Stimulated activated CD8-positive, alpha-beta memory T cell treated with anti-CD3 and anti-CD28 coated beads, Interleukin-15, amount 100 ng/mL, for 48 hours (primary cell): ENCODE results near the gene ZNF835.
A peak's percentile ranks its signal among the peaks of the same experiment; 100 is the strongest.
"Not testable (repeated sequence)": the region's sequence is repeated elsewhere in the genome, so short reads cannot be mapped to it uniquely, and the experiment has no call there.

ENCODE experiments used
- DNase-seq, 2 donors: peaks; one replicate each; pipeline ENCODE4 v3.0.0-alpha.2; 2020; ENCODE audit warnings: low read depth in 2 of 2

The ZNF835 gene

DNA sequence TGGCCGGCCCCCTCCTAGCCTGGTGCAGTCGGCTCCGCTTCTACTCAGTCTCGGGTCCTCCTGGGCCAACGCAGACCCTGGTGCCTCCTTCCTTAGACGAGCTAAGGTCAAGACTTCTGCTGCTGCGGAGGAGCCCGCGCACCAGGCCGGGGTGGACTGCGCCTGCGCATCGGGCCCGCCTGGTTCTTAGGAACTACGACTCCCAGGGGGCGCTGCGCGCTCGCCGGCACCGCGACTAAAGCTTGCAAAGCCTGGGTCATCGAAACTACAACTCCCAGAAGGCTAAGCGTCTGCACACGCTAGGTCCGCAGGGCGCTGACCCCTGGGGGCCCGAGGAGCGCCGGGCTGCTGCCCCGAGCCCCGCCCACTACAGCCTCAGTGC lies at the start of gene ZNF835:
Gene ZNF835, minus strand, starts transcription at position 145 of the 382 bp plus-strand sequence. CDS start 6,559 bp downstream, outside the sequence.
- DNase-seq = peak; percentile 65 to 68

GRCh38 chr19:56720281-56720680 lies 48.7 kb upstream of the ZNF835 start:
- no peak for DNase-seq

DNA sequence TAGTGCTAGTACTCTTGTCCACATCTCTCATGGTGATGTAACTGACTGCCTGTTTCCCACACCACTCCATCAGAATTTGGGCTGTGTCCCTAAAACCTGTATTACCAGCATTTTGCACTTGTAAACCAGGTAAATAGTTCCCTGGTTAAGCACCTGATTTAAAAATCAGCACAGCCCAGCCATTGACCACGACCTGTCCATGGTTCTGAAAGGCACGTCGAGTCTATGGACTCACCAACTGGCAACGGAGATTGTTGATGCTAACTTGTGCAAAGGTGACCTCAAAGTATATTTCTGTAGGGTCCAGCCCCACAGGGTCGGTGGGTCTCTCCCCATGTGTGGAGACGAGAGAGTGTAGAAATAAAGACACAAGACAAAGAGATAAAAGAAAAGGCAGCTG lies 46.7 kb upstream of the ZNF835 start:
- DNase-seq = no peak

DNA sequence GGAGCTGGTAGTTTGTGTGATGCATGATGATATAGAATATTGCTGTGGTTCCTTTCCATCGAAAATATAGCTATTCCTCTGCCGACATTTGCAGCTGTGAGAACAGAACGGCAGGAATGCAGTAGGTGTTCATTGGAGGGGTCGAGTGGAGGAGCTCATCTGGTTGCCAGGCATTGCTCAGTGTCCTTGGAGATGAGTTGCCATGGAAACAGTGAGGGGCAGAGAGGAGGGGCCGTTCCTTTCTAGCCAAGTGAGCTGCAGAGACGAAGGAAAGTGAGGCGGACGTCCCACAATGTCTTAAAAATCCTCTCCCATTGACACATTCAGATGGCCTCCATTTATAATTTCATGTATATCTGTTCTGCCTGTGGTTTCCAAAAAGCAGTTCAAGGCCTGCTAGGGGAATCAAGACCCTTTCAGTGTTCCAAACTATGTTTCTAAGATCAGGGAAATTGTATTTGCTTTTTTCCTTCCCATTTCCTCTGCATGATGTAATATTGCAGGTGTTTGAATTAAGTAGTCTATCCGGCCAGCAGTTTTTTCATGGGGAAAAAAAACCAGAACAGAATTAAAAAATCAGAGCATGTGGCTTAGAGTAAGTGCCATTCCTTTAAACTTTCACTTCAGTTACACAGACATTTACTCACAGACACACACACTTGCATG lies 41.2 kb upstream of the ZNF835 start:
- DNase-seq = no peak

GRCh38 chr19:56710437-56710836 lies 38.9 kb upstream of the ZNF835 start:
- DNase-seq = no peak

- DNase-seq = no peak
Observed at GRCh38 chr19:56707821-56708220, 36.3 kb upstream of the ZNF835 start.

DNA sequence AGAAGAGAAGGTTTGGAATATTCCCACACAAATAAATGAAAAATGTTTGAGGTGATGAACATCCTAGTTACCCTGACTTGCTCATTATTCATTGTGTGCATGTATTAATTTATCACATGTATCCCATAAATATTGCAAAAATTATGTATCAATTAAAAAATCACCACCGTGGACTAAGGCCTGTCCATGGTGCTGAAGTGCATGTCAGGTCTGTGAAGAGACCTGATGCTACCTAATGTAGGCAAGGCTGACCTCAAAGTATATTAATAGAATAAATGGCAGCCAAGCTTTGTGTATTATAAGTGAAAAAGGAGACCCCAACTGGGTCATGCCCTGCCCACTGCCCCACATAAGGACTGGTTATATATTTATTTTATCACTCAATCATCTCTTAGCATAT lies 34.4 kb upstream of the ZNF835 start:
- no peak for DNase-seq

DNA sequence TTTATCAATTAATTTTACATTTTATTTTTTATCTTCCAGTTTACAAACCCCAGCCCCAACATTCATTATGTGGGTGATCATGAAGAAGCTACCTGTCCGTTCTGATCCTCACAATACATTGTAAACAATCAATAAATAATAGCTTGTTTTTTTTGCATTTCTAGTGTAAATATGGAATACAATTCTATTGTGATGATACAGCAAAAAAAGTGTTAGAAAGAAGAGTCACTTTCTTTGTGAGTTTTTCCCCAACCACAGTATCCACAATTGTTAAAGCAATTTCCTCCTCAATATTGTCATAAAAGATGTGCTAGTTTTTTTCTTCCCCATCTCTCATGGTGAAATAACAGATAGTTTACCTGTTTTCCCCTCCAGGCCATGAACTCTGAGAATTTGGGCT lies 30.3 kb upstream of the ZNF835 start:
- no peak for DNase-seq

GRCh38 chr19:56699552-56699951 lies 28.0 kb upstream of the ZNF835 start:
- DNase-seq = no peak

DNA sequence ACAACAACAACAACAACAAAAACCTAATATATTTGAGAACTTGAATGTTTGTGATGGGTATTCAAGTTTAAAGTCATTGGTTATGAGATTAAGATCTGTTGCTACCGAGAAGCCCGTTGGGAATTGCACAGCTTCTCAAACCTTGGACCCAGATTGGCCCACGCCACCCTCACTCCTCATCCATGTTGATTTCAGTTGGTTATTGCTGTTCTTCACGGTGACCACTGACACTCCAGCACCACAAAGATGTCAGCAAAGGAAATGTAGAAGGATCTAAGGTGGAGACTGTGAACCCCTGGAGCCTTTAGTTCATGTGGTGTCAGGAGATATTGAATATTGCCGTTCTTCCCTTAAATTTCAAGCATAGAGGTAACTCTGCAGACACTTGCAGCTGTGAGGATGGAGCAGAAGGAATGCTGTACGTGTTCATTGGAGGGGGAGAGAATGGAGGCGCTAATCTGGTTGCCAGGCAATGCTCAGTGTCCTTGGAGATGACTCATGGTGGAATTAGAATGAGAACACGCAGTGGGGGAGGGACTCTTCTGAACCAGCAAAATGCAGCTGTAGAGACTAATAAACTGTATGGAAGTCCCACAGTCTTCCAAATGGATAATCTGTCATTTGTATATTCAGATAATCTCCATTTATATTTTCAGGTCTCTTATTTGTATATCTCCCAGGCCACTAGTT lies 20.8 kb upstream of the ZNF835 start:
- DNase-seq = no peak

- DNase-seq = no peak
Observed at GRCh38 chr19:56690670-56691069, 19.1 kb upstream of the ZNF835 start.

- no peak for DNase-seq
Observed at GRCh38 chr19:56689198-56689597, 17.6 kb upstream of the ZNF835 start.

DNA sequence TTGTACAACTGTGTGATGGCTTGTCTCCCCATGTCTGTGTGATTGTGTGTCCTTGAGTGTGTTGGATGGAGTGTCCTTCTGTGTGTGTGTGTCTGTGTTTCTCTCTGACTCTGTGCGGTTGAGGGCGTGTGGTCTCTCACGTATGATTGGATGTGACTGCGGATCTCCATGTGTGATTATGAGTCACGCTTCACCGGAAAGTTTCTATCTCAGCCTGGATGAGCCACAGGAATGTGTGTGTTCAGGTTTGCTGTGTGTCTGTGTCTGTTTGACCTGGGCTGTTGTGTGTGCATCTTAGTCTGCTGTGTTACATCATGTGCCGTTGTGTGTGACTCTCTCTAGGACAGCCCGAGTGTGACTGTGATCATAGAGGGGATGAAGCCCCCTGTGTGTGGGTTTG lies 15.5 kb upstream of the ZNF835 start:
- no peak for DNase-seq

DNA sequence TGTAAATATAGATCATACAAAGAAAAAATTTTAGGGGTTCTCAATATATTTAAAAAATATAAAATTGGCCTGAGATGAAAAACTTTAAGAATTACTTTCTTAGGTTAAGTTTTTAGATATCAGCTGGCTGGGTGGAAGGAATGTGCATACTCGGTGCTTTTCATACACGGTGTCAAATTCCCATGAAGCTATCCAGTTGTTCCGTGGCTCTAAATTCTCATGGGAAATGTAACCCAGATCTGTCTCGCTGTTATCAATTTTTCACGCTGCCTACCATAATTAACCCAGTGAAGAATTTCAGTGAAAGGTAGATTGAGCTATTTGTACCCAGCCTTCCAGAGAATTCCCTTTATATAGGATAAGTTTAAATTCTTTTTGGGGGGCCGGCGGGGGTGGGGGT lies 11.6 kb upstream of the ZNF835 start:
- DNase-seq = no peak

DNA sequence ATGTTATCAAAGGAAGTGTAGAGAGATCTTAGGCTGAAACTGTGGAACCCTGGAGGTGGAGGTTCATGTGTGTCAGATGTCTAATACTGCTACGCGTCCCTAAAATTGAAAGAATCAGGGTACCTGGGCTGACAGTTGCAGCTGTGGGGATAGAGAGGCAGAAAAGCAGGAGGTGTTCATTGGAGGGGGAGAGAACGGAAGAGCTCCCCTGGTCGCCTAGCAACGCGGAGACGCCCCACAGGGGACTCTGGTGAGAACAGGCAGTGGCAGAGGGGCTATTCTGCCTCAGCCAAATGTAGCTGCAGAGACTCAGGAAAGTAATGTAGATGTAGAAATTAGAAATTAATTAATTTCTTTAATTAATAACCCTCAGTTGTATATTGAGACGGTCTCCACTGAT lies 10.1 kb upstream of the ZNF835 start:
- DNase-seq = no peak

DNA sequence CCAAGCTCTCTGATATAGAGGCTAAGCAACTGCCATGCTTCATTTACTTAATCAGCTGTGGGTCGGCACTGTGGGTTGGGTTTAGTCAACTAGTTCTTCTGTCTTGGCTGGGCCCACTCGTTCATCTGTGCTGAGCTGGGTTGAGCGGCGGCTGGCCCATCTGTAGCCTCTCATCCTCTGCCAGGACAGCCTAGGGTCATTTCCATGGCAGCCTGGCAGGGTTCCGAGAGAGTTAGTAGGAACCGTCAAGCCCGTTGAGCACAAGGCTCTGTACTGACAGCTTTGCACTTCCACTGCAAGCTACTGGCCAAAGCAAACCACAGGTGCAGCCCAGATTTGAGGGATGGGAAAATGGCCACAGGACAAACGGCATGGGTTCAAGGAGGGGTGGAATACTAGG lies 6.6 kb upstream of the ZNF835 start:
- no peak for DNase-seq

GRCh38 chr19:56672610-56673009 lies 1.1 kb upstream of the ZNF835 start:
- DNase-seq = not testable (repeated sequence)

DNA sequence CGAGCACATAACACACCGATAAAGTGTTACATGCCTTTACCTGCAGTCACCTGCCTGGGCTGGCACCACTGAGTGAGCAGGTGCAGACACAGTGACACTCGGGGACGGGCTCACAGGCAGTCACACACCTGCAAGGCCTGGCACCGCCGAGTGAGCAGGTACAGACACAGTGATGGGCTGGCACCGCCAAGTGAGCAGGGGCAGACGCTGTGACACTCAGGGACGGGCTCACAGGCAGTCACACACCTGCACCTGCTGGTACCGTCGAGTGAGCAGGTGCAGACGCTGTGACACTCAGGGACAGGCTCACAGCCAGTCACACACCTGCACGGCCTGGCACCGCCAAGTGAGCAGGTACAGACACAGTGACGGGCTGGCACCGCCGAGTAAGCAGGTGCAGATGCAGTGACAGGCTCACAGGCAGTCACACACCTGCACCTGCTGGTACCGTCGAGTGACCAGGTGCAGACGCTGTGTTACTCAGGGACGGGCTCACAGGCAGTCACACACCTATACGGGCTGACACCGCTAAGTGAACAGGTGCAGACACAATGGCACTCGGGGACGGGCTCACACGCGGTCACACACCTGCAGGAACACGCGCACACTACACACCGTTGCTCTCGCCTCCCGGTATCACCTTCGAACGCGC lies 470 bp downstream of the ZNF835 start:
- DNase-seq = no peak

DNA sequence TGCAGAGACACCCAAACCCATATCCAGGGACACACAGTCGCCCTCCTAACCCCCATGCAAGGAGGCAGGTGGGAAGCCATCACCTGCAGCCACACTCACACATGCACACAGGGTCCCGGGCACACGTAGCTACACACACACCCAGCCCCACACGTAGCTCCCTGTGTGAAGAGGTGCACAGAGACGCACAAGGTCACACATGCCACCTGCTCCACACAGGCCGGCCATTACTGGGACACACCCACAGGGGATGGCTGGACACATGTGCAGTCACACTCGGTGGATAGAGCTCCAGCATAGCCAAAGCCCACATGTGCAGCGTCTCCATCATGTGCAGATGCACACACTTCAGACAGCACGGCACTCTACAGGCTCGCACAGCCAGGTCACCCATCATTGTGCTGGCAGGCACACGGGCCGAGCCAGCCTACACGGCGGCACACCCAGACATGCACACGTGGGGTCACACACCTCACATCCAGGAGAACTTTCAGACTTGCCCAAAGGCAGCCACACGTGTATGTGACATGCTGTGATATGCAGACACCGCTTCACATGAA lies 1.1 kb downstream of the ZNF835 start:
- no peak for DNase-seq

DNA sequence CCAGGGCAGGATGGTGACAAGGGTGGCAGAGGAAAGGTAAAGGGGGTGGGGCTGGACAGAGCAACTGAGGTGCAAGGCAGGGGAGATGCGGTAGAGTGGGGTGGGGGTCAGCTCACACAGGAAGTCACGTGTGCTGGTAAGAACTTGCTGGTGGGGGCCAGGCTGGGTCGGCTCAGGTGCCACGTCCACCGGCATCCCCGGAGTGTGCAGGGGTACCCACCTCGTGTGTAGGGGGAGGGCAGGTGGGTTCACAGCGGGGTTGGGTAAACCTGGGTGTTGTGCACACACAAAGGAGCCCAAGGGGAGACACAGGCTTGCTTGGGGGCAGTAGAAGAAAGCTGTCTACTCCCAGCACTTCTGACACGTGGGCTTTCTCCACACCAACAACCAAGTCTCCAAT lies 2.9 kb downstream of the ZNF835 start:
- no peak for DNase-seq

- DNase-seq = no peak
Observed at GRCh38 chr19:56667311-56667870, 4.2 kb downstream of the ZNF835 start.

GRCh38 chr19:56664511-56664910 lies 7.0 kb downstream of the ZNF835 start:
- DNase-seq = no peak
